C4-2B (cell line): ENCODE data around the gene NPRL2.

Experiments used
- ZFX ChIP-seq: fragments of 450-650 bp; IDR thresholded peaks from 2 replicates; pipeline ENCODE4 v1.6.1; 2017
- TF ChIP-seq, protein P1 (sequence below): fragments of 450-650 bp; conservative IDR thresholded peaks from 2 replicates; pipeline ENCODE4 v1.5.1; 2017; ENCODE audit warnings: mild to moderate bottlenecking

DNA sequence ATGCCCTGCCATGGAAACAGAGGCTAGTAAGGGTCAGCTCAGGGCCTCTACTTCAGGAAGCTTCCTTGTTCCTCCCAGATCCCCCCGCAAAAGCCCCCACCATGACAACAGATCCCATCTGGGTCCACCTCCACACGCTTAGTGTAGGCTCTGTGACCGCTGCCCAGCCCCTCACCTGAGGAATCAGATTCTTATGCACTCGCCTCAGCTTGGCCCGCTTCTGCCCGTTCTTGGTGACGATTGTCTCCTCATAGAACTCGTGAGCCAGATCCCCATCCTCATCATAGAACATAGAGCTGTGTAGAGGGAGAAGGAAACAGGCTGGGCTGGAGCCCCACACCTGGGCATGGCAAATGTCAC lies 24.4 kb downstream of the NPRL2 start:
- TF ChIP-seq, protein P1, sequence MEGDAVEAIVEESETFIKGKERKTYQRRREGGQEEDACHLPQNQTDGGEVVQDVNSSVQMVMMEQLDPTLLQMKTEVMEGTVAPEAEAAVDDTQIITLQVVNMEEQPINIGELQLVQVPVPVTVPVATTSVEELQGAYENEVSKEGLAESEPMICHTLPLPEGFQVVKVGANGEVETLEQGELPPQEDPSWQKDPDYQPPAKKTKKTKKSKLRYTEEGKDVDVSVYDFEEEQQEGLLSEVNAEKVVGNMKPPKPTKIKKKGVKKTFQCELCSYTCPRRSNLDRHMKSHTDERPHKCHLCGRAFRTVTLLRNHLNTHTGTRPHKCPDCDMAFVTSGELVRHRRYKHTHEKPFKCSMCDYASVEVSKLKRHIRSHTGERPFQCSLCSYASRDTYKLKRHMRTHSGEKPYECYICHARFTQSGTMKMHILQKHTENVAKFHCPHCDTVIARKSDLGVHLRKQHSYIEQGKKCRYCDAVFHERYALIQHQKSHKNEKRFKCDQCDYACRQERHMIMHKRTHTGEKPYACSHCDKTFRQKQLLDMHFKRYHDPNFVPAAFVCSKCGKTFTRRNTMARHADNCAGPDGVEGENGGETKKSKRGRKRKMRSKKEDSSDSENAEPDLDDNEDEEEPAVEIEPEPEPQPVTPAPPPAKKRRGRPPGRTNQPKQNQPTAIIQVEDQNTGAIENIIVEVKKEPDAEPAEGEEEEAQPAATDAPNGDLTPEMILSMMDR, result no peak
- no peak for TF ChIP-seq ZFX
